HepG2 (cell line): ENCODE data around the gene B4GALT5. TPM values are rescaled to one million over a fixed set of nuclear protein-coding genes. Genes with fewer than 3 reads are reported as not detected.
"Not testable (repeated sequence)": the region's sequence is repeated elsewhere in the genome, so short reads cannot be mapped to it uniquely, and the experiment has no call there.

ENCODE experiments used
- ATAC-seq: fragments of 200-7000 bp; cut with Tn5 transposase; 3 replicates; pipeline ENCODE4 v1.9.1; 2020; ENCODE audit warnings: mild to moderate bottlenecking, moderate library complexity
- BruUV-seq: library from RNA; stranded (reverse); fragments of 400-500 nt; replicated peaks from 2 replicates; lab custom pipeline; 2021; lab: Mats Ljungman, UMichigan
- CTCF ChIA-PET: fragments of 300-600 bp; formaldehyde crosslinking; extraction: SDS; loops from one replicate; lab custom pipeline; 2021; ENCODE audit warnings: low total read pairs, inconsistent platforms, low intra/inter-chr PET ratio; lab: Yijun Ruan, JAX
- POLR2A ChIA-PET: fragments of 350-600 bp; sonication (Branson Sonifier 250); formaldehyde crosslinking; loops from one replicate; lab custom pipeline; 2020; ENCODE audit warnings: antibody characterized with exemption, inconsistent platforms; lab: Yijun Ruan, JAX
- DNase-seq: peaks from one replicate; pipeline ENCODE4 v3.0.0-alpha.2; 2015; ENCODE audit warnings: low spot score
- FAIRE-seq: peaks from 3 replicates; lab custom pipeline; 2011; peaks lifted over from hg19 to GRCh38; lab: Jason Lieb, UNC
- H2AFZ ChIP-seq: one replicate; pipeline ENCODE4 v1.6.1; 2011; ENCODE audit warnings: low read length, inconsistent platforms
- H3K27ac ChIP-seq: fragments of 300-600 bp; 3 replicates; pipeline ENCODE4 v1.8.0; 2011; ENCODE audit warnings: mixed run types, mild to moderate bottlenecking, mixed read lengths, low read length, inconsistent platforms; ENCODE audit not compliant: insufficient read depth; ENCODE audit errors: extremely low read length
- H3K27me3 ChIP-seq, 2 experiments: fragments of 200-600 bp in 1 of 2; 2 replicates in 1 of 2; 3 replicates in 1 of 2; pipeline versions ENCODE4 v1.6.0 to v1.8.0; 2011; ENCODE audit warnings: low read length in 2 of 2, mild to moderate bottlenecking in 2 of 2, moderate library complexity in 2 of 2, inconsistent platforms in 1 of 2; ENCODE audit not compliant: insufficient read depth in 2 of 2, control insufficient read depth in 1 of 2
- H3K36me3 ChIP-seq, 2 experiments: fragments of 200-600 bp in 1 of 2; replicated peaks in 1 of 2; 2 replicates in 1 of 2; 3 replicates in 1 of 2; pipeline versions ENCODE4 v1.5.1 to v1.8.0; 2011; ENCODE audit warnings: low read length in 2 of 2, inconsistent platforms in 1 of 2; ENCODE audit not compliant: insufficient read depth in 2 of 2, control insufficient read depth in 1 of 2
- H3K4me1 ChIP-seq: 2 replicates; pipeline ENCODE4 v1.5.1; 2012; ENCODE audit warnings: low read length, inconsistent platforms; ENCODE audit not compliant: insufficient read depth
- H3K4me2 ChIP-seq: 2 replicates; pipeline ENCODE4 v1.6.0; 2011; ENCODE audit warnings: low read depth, low read length, inconsistent platforms
- H3K4me3 ChIP-seq, 3 experiments: fragments of 200-600 bp in 1 of 3; sonication (generic), shearing (Covaris generic) in 1 of 3; replicated peaks in 1 of 3; 2 replicates each; pipeline ENCODE4 v1.5.1; 2011 to 2016; ENCODE audit warnings: low read length in 3 of 3, inconsistent platforms in 2 of 3, low read depth in 2 of 3, mild to moderate bottlenecking in 2 of 3, control low read depth in 1 of 3, mixed read lengths in 1 of 3; ENCODE audit not compliant: insufficient read depth in 1 of 3
- H3K79me2 ChIP-seq: one replicate; pipeline ENCODE4 v1.6.1; 2011; ENCODE audit warnings: low read length, inconsistent platforms; ENCODE audit not compliant: insufficient read depth
- H3K9ac ChIP-seq: 2 replicates; pipeline ENCODE4 v1.6.0; 2011; ENCODE audit warnings: mild to moderate bottlenecking, low read depth, low read length, inconsistent platforms; ENCODE audit not compliant: insufficient read depth
- H3K9me3 ChIP-seq: 2 replicates; pipeline ENCODE4 v1.5.1; 2012; ENCODE audit warnings: mild to moderate bottlenecking, low read length
- H4K20me1 ChIP-seq: 2 replicates; pipeline ENCODE4 v1.6.0; 2011; ENCODE audit warnings: inconsistent platforms, mild to moderate bottlenecking, low read length, moderate library complexity; ENCODE audit not compliant: insufficient read depth
- ARID5B ChIP-seq: IDR thresholded peaks from 2 replicates; pipeline ENCODE4 v1.4.0; 2020; ENCODE audit warnings: mild to moderate bottlenecking, missing genetic modification reagents
- BORCS8-MEF2B ChIP-seq: sonication (generic); formaldehyde crosslinking; IDR thresholded peaks from 2 replicates; pipeline ENCODE4 v1.8.0; 2022; ENCODE audit warnings: mild to moderate bottlenecking, missing genetic modification reagents
- EED ChIP-seq: sonication (generic); formaldehyde crosslinking; IDR thresholded peaks from 2 replicates; pipeline ENCODE4 v1.5.0; 2020; ENCODE audit warnings: mild to moderate bottlenecking, missing genetic modification reagents
- FOXP1 ChIP-seq, 2 experiments: fragments of 450-650 bp in 1 of 2; IDR thresholded peaks; 2 replicates each; pipeline ENCODE4 v1.6.1; 2017 to 2018; ENCODE audit warnings: antibody characterized with exemption in 1 of 2
- SYNCRIP ChIP-seq: fragments of 200-400 bp; formaldehyde crosslinking; IDR thresholded peaks from 2 replicates; pipeline ENCODE4 v1.6.1; 2018; ENCODE audit warnings: mild to moderate bottlenecking, low read depth, low read length; ENCODE audit not compliant: insufficient read depth
- ZEB1 ChIP-seq: IDR thresholded peaks from 2 replicates; pipeline ENCODE4 v1.6.1; 2012; ENCODE audit warnings: mild to moderate bottlenecking, low read depth, inconsistent platforms; ENCODE audit not compliant: insufficient replicate concordance
- ZNF350 ChIP-seq: sonication (generic); formaldehyde crosslinking; IDR thresholded peaks from 2 replicates; pipeline ENCODE4 v1.4.0; 2020; ENCODE audit warnings: mild to moderate bottlenecking, low read depth, missing genetic modification reagents, borderline replicate concordance
- ZNF614 ChIP-seq: IDR thresholded peaks from 2 replicates; pipeline ENCODE4 v1.6.1; 2018; ENCODE audit warnings: missing biosample characterization, missing genetic modification reagents, inconsistent platforms, borderline replicate concordance
- ZNF770 ChIP-seq: sonication (generic); formaldehyde crosslinking; IDR thresholded peaks from 2 replicates; pipeline ENCODE4 v1.5.0; 2020; ENCODE audit warnings: mild to moderate bottlenecking, missing genetic modification reagents
- ZSCAN21 ChIP-seq: sonication (generic); formaldehyde crosslinking; IDR thresholded peaks from 2 replicates; pipeline ENCODE4 v1.8.0; 2022; ENCODE audit warnings: mild to moderate bottlenecking, missing genetic modification reagents, moderate library complexity, borderline replicate concordance
- WGBS: methylation state at CpG from one replicate; pipeline ENCODE4 v1.1.6; 2017; ENCODE audit warnings: low lambda C conversion rate; 5-methylcytosine and 5-hydroxymethylcytosine counted together
- in situ Hi-C: cut with HindIII; loops from 2 replicates; pipeline ENCODE4 v1.10.0; 2017; ENCODE audit warnings: low pct_unique_long_range_greater_than_20kb; ENCODE audit not compliant: extremely low pct_ligation_motif_present
- intact Hi-C: fragments of 100-400 bp; cut with micrococcal nuclease; formaldehyde crosslinking; loops from one replicate; pipeline ENCODE4 v1.10.0; 2022; ENCODE audit not compliant: unreplicated experiment
- polyA plus RNA-seq, 8 experiments: library from polyadenylated mRNA; depleted of rRNA in 3 of 8; stranded (reverse) in 7 of 8; unstranded in 1 of 8; fragments of >200 nt; fragmentation: Illumina TruSeq in 4 of 8; extraction: Trizol in 4 of 8; gene quantifications; 2 replicates each; pipeline versions ENCODE4 v1.2.1 to v1.2.3, GENCODE V29; 2011 to 2016; ENCODE audit warnings: low read depth in 4 of 8, missing spikeins in 1 of 8, mixed read lengths in 1 of 8; ENCODE audit not compliant: insufficient read depth in 1 of 8
- total RNA-seq, 5 experiments: library from RNA; depleted of rRNA; stranded (reverse); fragments of >200 nt; fragmentation: Illumina TruSeq; extraction: Trizol; gene quantifications; 2 replicates each; pipeline ENCODE4 v1.2.3, GENCODE V29; 2016; ENCODE audit warnings: low read depth in 1 of 5
- TF ChIP-seq, protein P1 (sequence below): sonication (generic); formaldehyde crosslinking; IDR thresholded peaks from 2 replicates; pipeline ENCODE4 v1.5.1; 2020; ENCODE audit warnings: mild to moderate bottlenecking, missing genetic modification reagents, moderate library complexity

Gene B4GALT5
- total and polyA plus RNA-seq, 2 of the 13 experiments (the other 11 are each of a cell fraction or from before 2014, with no cell fraction given), result 27.3 to 30.9 TPM

GRCh38 chr20:49615401-49616153 is 98.1 kb downstream of the B4GALT5 start (continued):
- TF ChIP-seq ARID5B (no peak; the same call in 1 of the 2 replicates), ZNF614 (no peak), EED (CRISPR knock-in tag) (0 out of 2 replicates have a peak, but pooled peaks have one; percentile 28), SYNCRIP (no peak)
- TF ChIP-seq, all 625 proteins: peak for 110

- not testable (repeated sequence) for H3K27me3 ChIP-seq; H2AFZ ChIP-seq; H3K36me3 ChIP-seq; DNase-seq; H3K79me2 ChIP-seq; TF ChIP-seq FOXP1 (IDR thresholded peaks at IDR 0.05)
- H3K4me2 ChIP-seq, result peak overlapping the region; percentile 87
- POLR2A ChIA-PET, result interaction anchor here (1.2 to 2.3 kb wide), 8 partner anchors 10 to 301 kb away, joined by 3 to 10 read pairs (median 5); partner anchors contain the start of gene SLC9A8
- TF ChIP-seq ZEB1 (peak; percentile 39), ZSCAN21 (0 out of 2 replicates have a peak, but pooled peaks have one; percentile 3), ZNF350 (CRISPR knock-in tag) (0 out of 2 replicates have a peak, but pooled peaks have one; percentile 1), ZNF770 (CRISPR knock-in tag) (peak; percentile 98), FOXP1 (CRISPR knock-in tag; IDR thresholded peaks at IDR 0.05) (0 out of 2 replicates have a peak, but pooled peaks have one; percentile 29), BORCS8-MEF2B (CRISPR knock-in tag) (0 out of 2 replicates have a peak, but pooled peaks have one; percentile 1)
- TF ChIP-seq, protein P1, sequence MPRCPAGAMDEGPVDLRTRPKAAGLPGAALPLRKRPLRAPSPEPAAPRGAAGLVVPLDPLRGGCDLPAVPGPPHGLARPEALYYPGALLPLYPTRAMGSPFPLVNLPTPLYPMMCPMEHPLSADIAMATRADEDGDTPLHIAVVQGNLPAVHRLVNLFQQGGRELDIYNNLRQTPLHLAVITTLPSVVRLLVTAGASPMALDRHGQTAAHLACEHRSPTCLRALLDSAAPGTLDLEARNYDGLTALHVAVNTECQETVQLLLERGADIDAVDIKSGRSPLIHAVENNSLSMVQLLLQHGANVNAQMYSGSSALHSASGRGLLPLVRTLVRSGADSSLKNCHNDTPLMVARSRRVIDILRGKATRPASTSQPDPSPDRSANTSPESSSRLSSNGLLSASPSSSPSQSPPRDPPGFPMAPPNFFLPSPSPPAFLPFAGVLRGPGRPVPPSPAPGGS, result 0 out of 2 replicates have a peak, but pooled peaks have one; percentile 24
- TF ChIP-seq, all 625 proteins: peak for 7; not testable (repeated sequence) for 618
- intact Hi-C loops, in situ Hi-C loops, FAIRE-seq, H3K9me3 ChIP-seq, ATAC-seq, H4K20me1 ChIP-seq, BruUV-seq, H3K27ac ChIP-seq: not testable (repeated sequence)
- peaks cover 66% of the 10 kb centered on the region for H3K4me1 ChIP-seq
- WGBS, result 82% methylated on average over 8 of the region's 8 CpGs
- H3K4me3 ChIP-seq, result peak overlapping the region in 1 of 3 experiments; percentile 66; a peak in 2 of 6 replicates
- 0 out of 2 replicates have a peak overlapping the region, but pooled peaks have one; percentile 42 for H3K9ac ChIP-seq
- CTCF ChIA-PET, result interaction anchor here (1.2 kb wide), 1 partner anchor 59 kb away, joined by 3 read pairs; no protein-coding TSS in a partner anchor
These were observed 98.7 kb downstream of the B4GALT5 start for GRCh38 chr20:49615051-49615400.
